Measurements from ENCODE around the gene STARD10.
"Not testable (repeated sequence)": the region's sequence is repeated elsewhere in the genome, so short reads cannot be mapped to it uniquely, and the experiment has no call there.

The STARD10 gene

GRCh38 chr11:72829178-72829577 lies 35.3 kb upstream of the STARD10 start:
- TF ChIP-seq, protein P1, sequence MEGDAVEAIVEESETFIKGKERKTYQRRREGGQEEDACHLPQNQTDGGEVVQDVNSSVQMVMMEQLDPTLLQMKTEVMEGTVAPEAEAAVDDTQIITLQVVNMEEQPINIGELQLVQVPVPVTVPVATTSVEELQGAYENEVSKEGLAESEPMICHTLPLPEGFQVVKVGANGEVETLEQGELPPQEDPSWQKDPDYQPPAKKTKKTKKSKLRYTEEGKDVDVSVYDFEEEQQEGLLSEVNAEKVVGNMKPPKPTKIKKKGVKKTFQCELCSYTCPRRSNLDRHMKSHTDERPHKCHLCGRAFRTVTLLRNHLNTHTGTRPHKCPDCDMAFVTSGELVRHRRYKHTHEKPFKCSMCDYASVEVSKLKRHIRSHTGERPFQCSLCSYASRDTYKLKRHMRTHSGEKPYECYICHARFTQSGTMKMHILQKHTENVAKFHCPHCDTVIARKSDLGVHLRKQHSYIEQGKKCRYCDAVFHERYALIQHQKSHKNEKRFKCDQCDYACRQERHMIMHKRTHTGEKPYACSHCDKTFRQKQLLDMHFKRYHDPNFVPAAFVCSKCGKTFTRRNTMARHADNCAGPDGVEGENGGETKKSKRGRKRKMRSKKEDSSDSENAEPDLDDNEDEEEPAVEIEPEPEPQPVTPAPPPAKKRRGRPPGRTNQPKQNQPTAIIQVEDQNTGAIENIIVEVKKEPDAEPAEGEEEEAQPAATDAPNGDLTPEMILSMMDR (IDR thresholded peaks at IDR 0.05; ENCODE audit: extremely low read depth, missing control alignments), result no peak
- no peak for DNase-seq (ENCODE audit: low spot score)

DNA sequence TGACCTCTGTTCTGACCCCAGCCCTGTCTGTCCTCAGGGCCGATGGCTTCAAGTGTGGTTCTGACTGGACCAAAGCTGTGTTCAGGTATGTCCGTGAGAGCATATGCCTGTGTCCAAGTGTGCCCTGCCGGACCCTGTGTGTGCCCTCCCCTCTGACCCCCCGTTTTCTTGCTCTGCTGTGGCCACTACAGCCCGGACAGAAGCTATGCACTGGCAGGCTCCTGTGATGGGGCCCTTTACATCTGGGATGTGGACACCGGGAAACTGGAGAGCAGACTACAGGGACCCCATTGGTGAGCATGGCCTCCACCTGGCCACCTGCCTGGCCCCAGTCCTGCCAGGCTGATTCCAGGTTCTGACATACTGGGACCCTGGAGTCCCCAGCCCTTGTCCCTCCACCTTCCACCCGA lies 34.9 kb upstream of the STARD10 start:
- DNase-seq (ENCODE audit: low spot score), result no peak
- TF ChIP-seq, protein P1 (IDR thresholded peaks at IDR 0.05; ENCODE audit: extremely low read depth, missing control alignments), result no peak

GRCh38 chr11:72828081-72828567 lies 34.3 kb upstream of the STARD10 start:
- DNase-seq (ENCODE audit: low spot score), result no peak
- TF ChIP-seq, protein P1 (IDR thresholded peaks at IDR 0.05; ENCODE audit: extremely low read depth, missing control alignments), result no peak

DNA sequence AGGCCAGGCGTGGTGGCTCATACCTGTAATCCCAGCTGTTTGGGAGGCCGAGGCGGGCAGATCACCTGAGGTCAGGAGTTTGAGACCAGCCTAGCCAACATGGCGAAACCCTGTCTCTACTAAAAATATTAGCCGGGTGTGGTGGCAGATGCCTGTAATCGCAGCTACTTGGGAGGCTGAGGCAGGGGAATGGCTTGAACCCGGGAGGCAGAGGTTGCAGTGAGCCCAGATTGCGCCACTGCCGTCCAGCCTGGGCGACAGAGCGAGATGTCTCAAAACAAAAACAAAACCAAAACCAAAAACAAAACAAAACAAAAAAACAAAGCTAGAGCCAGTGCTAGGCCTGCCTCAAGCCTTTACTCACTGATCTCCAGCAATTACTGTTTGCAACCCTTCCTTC lies 33.8 kb upstream of the STARD10 start:
- not testable (repeated sequence) for DNase-seq (ENCODE audit: low spot score)

- TF ChIP-seq, protein P1 (IDR thresholded peaks at IDR 0.05; ENCODE audit: extremely low read depth, missing control alignments), result no peak
- no peak for DNase-seq (ENCODE audit: low spot score)
These were observed 33.2 kb upstream of the STARD10 start for GRCh38 chr11:72826942-72827480.

DNA sequence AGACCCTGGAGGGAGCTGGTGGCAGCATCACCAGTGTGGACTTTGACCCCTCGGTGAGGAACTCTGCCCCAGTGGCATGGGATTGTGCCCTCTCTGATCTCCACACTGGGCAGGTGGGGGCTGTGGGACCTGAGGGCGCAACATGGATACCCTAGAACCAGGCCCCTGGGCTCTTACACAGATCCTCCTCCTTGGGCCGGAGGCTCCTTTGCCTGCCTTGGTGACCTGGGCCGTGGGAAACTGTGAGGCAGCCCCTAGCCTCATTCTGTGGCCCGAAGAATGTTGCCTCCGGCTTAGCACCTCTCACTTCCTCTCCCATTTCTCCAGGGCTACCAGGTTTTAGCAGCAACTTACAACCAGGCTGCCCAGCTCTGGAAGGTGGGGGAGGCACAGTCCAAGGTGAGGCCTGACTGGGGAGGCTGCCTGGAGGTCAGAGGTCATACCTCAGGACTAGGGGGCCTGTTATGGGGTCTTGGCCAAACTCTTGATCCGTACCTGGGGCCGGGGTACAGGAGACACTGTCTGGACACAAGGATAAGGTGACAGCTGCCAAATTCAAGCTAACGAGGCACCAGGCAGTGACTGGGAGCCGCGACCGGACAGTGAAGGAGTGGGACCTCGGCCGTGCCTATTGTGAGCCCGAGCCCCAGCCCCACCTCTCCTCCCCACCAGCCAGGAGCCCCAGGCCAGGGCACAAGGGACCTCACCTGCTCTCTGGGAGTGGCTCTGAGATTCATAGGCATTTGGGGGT lies 32.5 kb upstream of the STARD10 start:
- DNase-seq (ENCODE audit: low spot score), result no peak
- TF ChIP-seq, protein P1 (IDR thresholded peaks at IDR 0.05; ENCODE audit: extremely low read depth, missing control alignments), result no peak

DNA sequence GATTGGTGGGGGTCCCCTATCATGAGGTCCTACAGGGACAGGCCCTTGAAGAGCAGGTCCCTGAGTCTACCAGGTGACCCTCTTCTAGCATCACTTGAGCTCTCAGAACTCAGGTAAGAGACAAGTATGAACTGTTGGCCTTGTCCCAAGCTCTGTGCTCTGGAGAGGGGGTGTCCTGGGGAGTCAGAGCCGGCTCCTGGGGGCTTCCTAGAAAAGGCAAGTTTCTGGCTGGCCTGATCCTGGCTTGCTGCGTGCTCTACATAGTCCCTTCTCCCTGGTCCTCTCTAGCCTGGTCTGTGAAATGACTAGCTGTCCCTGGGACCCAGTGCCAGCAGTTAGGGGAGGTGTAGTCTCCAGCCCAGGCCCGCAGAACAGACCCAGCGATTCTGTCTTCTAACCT lies 31.8 kb upstream of the STARD10 start:
- TF ChIP-seq, protein P1 (IDR thresholded peaks at IDR 0.05; ENCODE audit: extremely low read depth, missing control alignments), result no peak
- DNase-seq (ENCODE audit: low spot score), result no peak
